Pancreas (tissue), 10 donors: Measurements from ENCODE around the gene OTOA. TPM values are rescaled to one million over a fixed set of nuclear protein-coding genes. Genes with fewer than 3 reads are reported as not detected.

Source experiments
- ATAC-seq, 4 donors: fragments of 200-7000 bp; cut with Tn5 transposase; one replicate each; pipeline versions ENCODE4 v1.8.0 to v1.9.1; 2020; ENCODE audit warnings: mild to moderate bottlenecking in 4 of 4, moderate library complexity in 4 of 4
- DNase-seq, 6 donors: peaks; one replicate each; pipeline ENCODE4 v3.0.0-alpha.2; 2020
- FAIRE-seq: peaks from 2 replicates; lab custom pipeline; 2012; peaks lifted over from hg19 to GRCh38; lab: Jason Lieb, UNC
- H3K27ac ChIP-seq, 4 donors: fragments of 200-600 bp; sonication (generic); 1 replicate in 3 of 4; 2 replicates in 1 of 4; pipeline versions ENCODE4 v1.5.0 to v1.8.0; 2020
- H3K27me3 ChIP-seq, 4 donors: fragments of 200-600 bp; one replicate each; pipeline ENCODE4 v1.8.0; 2021
- H3K36me3 ChIP-seq, 3 donors: fragments of 200-600 bp; sonication (generic) in 1 of 3; one replicate each; pipeline versions ENCODE4 v1.5.0 to v1.8.0; 2020 to 2021
- H3K4me1 ChIP-seq, 3 donors: fragments of 200-600 bp; one replicate each; pipeline ENCODE4 v1.8.0; 2021
- H3K4me3 ChIP-seq, 4 donors: fragments of 200-600 bp; sonication (generic) in 2 of 4; one replicate each; pipeline versions ENCODE4 v1.5.0 to v1.8.0; 2020 to 2021
- H3K9me3 ChIP-seq, 4 donors: fragments of 200-600 bp; one replicate each; pipeline ENCODE4 v1.8.0; 2021
- CTCF ChIP-seq, 4 donors: fragments of 200-600 bp; sonication (generic) in 3 of 4; IDR thresholded peaks; one replicate each; pipeline versions ENCODE4 v1.5.0 to v1.8.0; 2021; ENCODE audit warnings: antibody characterized with exemption in 4 of 4
- WGBS, 2 donors: extraction: QIAGEN DNeasy Blood & Tissue Kit; methylation state at CpG; one replicate each; pipeline ENCODE4 v1.1.7; 2013; 5-methylcytosine and 5-hydroxymethylcytosine counted together
- intact Hi-C, 3 donors: fragments of 100-400 bp; cut with DNase I; formaldehyde crosslinking; loops; one replicate each; pipeline versions ENCODE4 v1.11.1 to v1.14.2; 2022
- polyA plus RNA-seq, 2 donors: library from polyadenylated mRNA; stranded (reverse); fragments of 200-250 nt; gene quantifications; one replicate each; pipeline ENCODE4 v1.2.3, GENCODE V29; 2013
- total RNA-seq, 6 donors: library from RNA; stranded (reverse); fragmentation: NEBNext Ultra II Directional in 4 of 6; extraction: Animal tissue kit (Norgen Biotek cat#: 25700) in 4 of 6; gene quantifications; one replicate each; pipeline versions ENCODE4 v1.2.1 to v1.2.4, GENCODE V29; 2021 to 2023
- donor health status: healthy with polysubstance abuse.
- donor health status: DM: no; HTN: no; CAD: no; lungs with moderate emphysema.
- donor health status: DM: no; HTN: no; CAD: no.
- donor health status: control.
- donor health status: control.
- donor health status: Bipolar disorder and iron deficiency.
- donor health status: DM: yes; HTN: yes; CAD: no.
- donor health status: DM: no; HTN: no; CAD: no.
- donor health status: DM: no; HTN: no; CAD: no.
- donor health status: DM: yes; HTN: yes; CAD: no.

The OTOA gene
- total and polyA plus RNA-seq, 8 donors = 0.04 to 0.50 (median 0.12) TPM; not detected in 4

GRCh38 chr16:21619765-21620425, 43.9 kb upstream of the OTOA start:
- DNase-seq (no peak), ATAC-seq (no peak), FAIRE-seq (no peak)
- Histone ChIP-seq H3K27ac (no peak overlapping the region), H3K27me3 (no peaks in the 10 kb centered on the region), H3K36me3 (no peaks in the 10 kb centered on the region), H3K9me3 (no peaks in the 10 kb centered on the region), H3K4me3 (no peak overlapping the region), H3K4me1 (no peaks in the 10 kb centered on the region)
- no peak for TF ChIP-seq CTCF (IDR thresholded peaks at IDR 0.05)
- intact Hi-C loops = no loop called here
- 84 to 91% methylated on average over 4 of the region's 4 CpGs for WGBS, 2 donors

- intact Hi-C loops = no loop called here
- no peak for TF ChIP-seq CTCF (IDR thresholded peaks at IDR 0.05)
- no peak overlapping the region for H3K27ac ChIP-seq
- H3K4me3 ChIP-seq = no peak overlapping the region
- H3K27me3 ChIP-seq = no peaks in the 10 kb centered on the region
- no peak for ATAC-seq
- H3K4me1 ChIP-seq = no peaks in the 10 kb centered on the region
- no peaks in the 10 kb centered on the region for H3K36me3 ChIP-seq
- no peaks in the 10 kb centered on the region for H3K9me3 ChIP-seq
- FAIRE-seq = no peak
- no peak for DNase-seq
Measured at GRCh38 chr16:21620592-21620991, 43.2 kb upstream of the OTOA start.

GRCh38 chr16:21622545-21622944, 41.2 kb upstream of the OTOA start:
- no peaks in the 10 kb centered on the region for H3K27me3 ChIP-seq
- TF ChIP-seq CTCF (IDR thresholded peaks at IDR 0.05) = no peak
- H3K9me3 ChIP-seq = no peaks in the 10 kb centered on the region
- DNase-seq (no peak), FAIRE-seq (no peak), ATAC-seq (no peak)
- 97 to 100% methylated on average over 1 of the region's 1 CpG for WGBS, 2 donors
- H3K27ac ChIP-seq = no peak overlapping the region
- H3K36me3 ChIP-seq = peaks cover 0 to 8% (median 0%) of the 10 kb centered on the region in 3 donors
- H3K4me1 ChIP-seq = no peaks in the 10 kb centered on the region
- no peak overlapping the region for H3K4me3 ChIP-seq
- intact Hi-C loops = no loop called here

GRCh38 chr16:21625026-21625425, 38.7 kb upstream of the OTOA start:
- FAIRE-seq (no peak), DNase-seq (no peak)
- peaks cover 0 to 8% (median 0%) of the 10 kb centered on the region in 3 donors for H3K36me3 ChIP-seq

More at GRCh38 chr16:21625026-21625425, 38.7 kb upstream of the OTOA start:
- H3K4me3 ChIP-seq = no peak overlapping the region
- no peak for TF ChIP-seq CTCF (IDR thresholded peaks at IDR 0.05)
- intact Hi-C loops = no loop called here
- H3K4me1 ChIP-seq = no peaks in the 10 kb centered on the region
- no peaks in the 10 kb centered on the region for H3K27me3 ChIP-seq
- H3K27ac ChIP-seq = no peak overlapping the region
- no peaks in the 10 kb centered on the region for H3K9me3 ChIP-seq
- 59 to 64% methylated on average over 1 of the region's 1 CpG for WGBS, 2 donors
- ATAC-seq = no peak
